ENCODE data around the gene GJC1.

Gene GJC1

GRCh38 chr17:44797802-44798201 is 32.3 kb downstream of the GJC1 start:
- DNase-seq, result no peak

- no peak for DNase-seq
Observed at GRCh38 chr17:44796731-44797130, 33.4 kb downstream of the GJC1 start.

GRCh38 chr17:44795928-44796327 is 34.2 kb downstream of the GJC1 start:
- DNase-seq, result no peak

GRCh38 chr17:44795421-44795820 is 34.7 kb downstream of the GJC1 start:
- no peak for DNase-seq

- DNase-seq, result peak; percentile 32
Observed at GRCh38 chr17:44794851-44795413, 35.2 kb downstream of the GJC1 start.

- no peak for DNase-seq
Observed at GRCh38 chr17:44793885-44794842, 35.9 kb downstream of the GJC1 start.

GRCh38 chr17:44792276-44792675 is 37.8 kb downstream of the GJC1 start:
- no peak for DNase-seq

- DNase-seq, result no peak
Observed at GRCh38 chr17:44788139-44788538, 41.9 kb downstream of the GJC1 start.

- no peak for DNase-seq
Observed at GRCh38 chr17:44787271-44787940, 42.7 kb downstream of the GJC1 start.

GRCh38 chr17:44786551-44787081 is 43.5 kb downstream of the GJC1 start:
- no peak for DNase-seq

- no peak for DNase-seq
Observed at GRCh38 chr17:44785921-44786320, 44.2 kb downstream of the GJC1 start.

- no peak for DNase-seq
Observed at GRCh38 chr17:44782326-44782850, 47.7 kb downstream of the GJC1 start.

GRCh38 chr17:44781551-44782325 is 48.3 kb downstream of the GJC1 start:
- DNase-seq, result no peak

- no peak for DNase-seq
Observed at GRCh38 chr17:44780845-44781480, 49.1 kb downstream of the GJC1 start.

- DNase-seq, result no peak
Observed at GRCh38 chr17:44780161-44780560, 49.9 kb downstream of the GJC1 start.

GRCh38 chr17:44779211-44780025 is 50.7 kb downstream of the GJC1 start:
- DNase-seq, result peak; percentile 78

- no peak for DNase-seq
Observed at GRCh38 chr17:44778656-44779210, 51.4 kb downstream of the GJC1 start.

- DNase-seq, result no peak
Observed at GRCh38 chr17:44777394-44778348, 52.4 kb downstream of the GJC1 start.

- DNase-seq, result no peak
Observed at GRCh38 chr17:44776628-44777393, 53.3 kb downstream of the GJC1 start.
